CMK (cell line): ENCODE data around the gene CSRNP2.
"Not testable (repeated sequence)": the region's sequence is repeated elsewhere in the genome, so short reads cannot be mapped to it uniquely, and the experiment has no call there.

Experiments
- DNase-seq: peaks from one replicate; pipeline ENCODE4 v3.0.0-alpha.2; 2010; ENCODE audit warnings: low read depth

Gene CSRNP2, protein sequence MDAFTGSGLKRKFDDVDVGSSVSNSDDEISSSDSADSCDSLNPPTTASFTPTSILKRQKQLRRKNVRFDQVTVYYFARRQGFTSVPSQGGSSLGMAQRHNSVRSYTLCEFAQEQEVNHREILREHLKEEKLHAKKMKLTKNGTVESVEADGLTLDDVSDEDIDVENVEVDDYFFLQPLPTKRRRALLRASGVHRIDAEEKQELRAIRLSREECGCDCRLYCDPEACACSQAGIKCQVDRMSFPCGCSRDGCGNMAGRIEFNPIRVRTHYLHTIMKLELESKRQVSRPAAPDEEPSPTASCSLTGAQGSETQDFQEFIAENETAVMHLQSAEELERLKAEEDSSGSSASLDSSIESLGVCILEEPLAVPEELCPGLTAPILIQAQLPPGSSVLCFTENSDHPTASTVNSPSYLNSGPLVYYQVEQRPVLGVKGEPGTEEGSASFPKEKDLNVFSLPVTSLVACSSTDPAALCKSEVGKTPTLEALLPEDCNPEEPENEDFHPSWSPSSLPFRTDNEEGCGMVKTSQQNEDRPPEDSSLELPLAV

DNA sequence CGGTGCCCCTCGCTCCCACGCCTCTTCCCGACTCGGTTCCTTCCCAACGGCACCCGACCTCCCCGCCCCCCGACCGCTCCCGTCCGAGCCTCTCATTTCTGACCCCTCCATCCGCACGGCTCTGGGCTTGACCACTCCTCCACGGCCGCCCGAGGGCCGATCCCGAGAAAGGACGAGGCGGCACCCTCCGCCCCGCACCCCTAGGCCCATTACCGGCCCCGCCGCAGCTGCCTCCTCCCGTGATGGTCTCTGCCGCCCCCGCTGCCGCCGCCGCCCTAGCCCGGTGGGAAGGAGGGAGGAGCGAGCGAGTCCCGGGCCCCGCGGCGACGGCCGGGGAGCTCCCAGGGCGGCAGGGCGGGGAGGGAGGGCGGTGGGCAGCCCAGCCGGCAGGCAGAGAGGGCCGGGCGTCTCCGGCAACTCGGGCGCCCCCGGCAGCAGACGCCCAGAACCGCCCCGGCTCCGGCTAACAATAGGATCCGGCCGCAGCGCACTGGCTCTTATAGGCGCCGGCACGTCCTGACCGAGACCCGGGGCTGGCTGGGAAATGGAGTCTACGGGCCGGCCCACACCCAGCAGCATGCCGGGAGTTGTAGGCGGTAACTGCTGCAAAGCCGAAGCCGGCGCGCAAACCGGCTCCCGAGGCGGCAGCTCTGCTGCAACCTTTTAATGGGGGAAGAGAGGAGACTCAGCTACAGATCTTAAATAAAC is at the start of gene CSRNP2:
Gene CSRNP2 (minus strand): TSS at position 471 of the 708 bp plus-strand sequence. CDS start 7,035 bp downstream, outside the sequence.
- peak; percentile 78 for DNase-seq

DNA sequence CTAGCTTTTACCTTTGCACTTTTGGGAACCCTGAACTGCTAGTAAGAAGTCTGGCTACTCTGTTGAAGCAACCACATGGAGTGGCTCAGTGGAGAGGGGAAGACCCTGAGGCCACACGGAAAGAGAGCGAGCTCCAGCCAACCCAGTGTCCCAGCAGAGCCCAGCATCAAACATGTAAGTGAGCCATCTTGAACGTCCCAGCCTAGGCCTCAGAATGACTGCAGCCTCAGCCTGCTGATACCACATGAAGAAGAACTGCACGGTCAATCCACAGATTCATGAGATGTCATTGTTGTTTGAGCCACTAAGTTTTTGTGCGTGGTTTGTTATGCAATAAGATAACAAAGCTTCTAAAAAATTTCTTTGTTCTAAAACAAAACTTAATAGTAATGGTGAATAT is 49.3 kb upstream of the CSRNP2 start:
- DNase-seq, result no peak

DNA sequence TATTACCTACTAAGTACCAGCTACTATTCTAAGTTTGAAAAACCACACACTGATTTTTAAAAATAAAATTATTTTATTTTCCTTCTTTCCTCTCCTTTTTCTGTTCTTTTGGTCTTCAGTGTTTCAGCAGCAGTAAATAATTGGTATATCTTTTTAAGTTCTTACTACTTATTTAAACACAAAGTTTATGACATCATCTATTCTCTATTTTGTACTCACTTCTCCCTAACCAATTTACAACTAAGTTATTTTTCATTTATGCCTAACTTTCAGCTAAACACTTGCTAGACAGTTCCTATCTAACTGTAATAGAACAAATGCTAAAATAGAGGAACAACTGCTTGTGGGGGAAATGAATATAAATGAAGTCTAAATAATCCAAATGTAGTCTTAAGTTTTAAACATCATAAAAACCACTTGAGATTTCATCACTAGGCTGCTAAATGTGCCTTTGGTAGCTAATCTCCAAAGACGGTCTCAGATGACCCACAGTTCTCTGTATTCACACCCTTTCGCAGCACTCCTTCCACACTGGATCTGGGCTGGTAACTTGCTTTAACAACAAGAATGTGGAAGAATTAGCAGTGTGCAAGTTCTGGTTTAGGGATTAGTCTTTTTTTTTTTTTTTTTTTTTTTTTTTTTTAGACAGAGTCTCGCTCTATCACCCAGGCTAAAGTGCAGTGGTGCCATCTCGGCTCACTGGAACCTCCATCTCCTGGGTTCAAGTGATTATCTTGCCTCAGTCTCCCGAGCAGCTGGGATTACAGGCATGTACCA is 48.5 kb upstream of the CSRNP2 start:
- no peak for DNase-seq

DNA sequence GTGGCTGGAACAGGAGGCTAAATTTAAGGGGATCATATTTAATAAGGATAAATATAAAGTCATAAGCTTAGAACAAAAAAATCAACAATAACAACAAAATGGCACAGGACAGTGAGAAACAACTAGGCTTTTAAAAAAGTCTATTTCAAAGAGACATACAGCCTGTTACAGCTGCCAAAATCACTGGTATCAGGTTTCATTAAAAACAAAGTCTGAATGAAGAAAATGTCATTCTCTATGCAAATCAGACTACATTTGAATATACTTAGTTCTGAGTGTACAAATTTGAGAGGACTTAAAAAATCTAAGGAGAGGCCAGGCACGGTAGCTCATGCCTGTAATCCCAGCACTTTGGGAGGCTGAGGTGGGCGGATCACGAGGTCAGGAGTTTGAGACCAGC is 45.5 kb upstream of the CSRNP2 start:
- DNase-seq, result no peak

DNA sequence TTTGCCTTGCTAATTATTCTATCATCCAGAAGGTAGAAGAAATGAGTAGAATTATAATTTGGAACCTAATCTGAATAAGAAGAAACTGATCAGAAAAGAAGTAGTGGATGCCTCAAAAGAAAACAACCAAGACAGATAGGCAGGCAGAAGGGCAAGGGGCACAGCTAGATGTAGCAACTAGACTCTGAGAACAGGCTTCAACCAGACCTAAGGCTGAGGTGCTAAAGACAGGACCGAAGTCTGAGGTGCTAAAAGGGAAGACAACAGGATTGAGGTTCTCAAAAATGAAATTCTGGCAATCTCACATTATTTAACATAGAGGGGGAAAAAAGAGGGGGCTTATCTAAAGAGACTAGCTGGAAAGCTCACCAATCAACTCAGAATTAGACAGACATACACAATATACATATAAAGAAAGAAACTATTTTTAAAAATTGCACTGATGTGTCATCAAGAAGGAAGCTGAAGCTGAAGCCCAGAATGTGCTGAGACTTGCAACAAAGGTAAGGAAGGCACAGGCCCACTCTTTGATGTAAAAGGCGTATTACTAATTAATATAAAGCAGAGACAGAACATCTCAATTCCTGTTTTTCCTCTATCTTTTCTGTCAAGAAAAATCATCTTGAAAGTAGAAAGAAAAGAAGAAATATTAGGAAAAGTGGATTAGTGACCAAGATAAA is 43.8 kb upstream of the CSRNP2 start:
- DNase-seq, result no peak

DNA sequence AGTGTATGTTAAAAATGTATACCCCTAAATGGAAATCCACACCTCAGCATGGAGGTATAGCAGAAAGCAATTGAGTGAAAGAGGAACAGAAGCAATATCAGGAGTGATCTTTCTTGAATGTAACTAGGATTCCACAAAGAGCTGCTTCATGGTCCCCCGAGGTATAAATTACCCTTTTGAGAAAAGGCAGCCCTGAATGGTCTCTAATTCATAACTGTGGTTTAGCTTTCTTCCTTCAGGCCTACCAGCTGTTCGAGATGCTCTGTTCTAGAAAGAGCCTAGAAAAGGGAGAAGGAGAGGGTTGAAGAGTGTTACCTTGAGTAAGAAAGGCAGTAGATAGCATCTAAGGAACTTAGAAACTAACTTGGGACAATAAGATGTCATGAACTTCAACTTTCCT is 42.9 kb upstream of the CSRNP2 start:
- DNase-seq, result no peak

DNA sequence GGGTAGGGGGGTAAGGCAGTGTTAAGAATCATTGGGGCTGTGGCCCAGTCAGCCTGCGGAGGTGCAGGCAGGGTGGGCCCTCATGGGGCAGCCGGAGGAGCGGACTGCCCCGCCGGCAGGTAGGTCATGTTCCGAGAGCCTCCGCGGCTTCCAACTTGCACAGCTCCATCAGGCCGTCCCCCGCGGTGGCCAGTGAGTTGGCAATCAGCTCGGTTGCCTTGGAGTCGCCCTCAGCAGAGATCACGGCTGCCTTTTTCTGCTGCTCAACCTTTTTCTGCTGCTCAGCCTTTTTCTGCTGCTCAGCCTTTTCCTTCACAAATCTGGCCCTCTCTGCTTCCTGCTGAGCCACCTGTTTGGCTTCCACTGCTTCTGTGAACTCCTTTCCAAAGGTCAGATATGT is 41.1 kb upstream of the CSRNP2 start:
- DNase-seq, result no peak

DNA sequence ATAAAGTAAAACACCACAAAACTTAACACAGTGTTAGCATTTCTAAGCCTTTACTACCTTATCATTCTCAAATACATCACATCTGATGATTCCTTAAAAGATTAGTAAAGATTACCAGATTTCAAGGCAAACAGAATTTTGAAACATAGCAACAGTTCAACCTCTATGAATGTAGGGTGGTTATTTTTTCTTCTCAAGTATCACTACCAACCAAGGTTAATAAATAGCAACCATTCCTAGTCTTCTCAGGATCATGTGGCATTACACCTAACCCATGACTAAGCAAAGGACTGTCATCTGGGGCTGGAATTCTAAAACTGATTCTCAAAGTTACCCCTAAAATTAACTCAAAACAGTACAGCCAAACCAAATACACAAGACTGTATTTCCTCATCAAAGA is 39.4 kb upstream of the CSRNP2 start:
- no peak for DNase-seq

DNA sequence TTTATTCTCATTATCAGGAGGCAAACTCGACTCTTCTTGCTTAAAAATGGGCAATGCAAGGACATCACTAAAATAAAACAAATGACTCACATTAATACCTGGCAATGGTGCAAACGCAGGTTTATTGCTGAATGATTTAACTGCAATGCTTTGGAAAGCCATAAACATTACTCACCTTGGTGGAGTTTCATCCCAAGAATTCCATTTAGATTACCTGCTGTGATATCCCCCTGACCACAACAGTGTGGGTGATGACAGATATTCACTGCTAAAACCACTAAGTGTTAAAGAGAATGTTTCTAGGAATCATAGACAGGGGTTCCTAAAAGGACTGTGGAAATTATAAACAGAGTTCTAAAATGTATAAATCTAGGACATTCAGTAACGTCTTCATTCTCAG is 35.3 kb upstream of the CSRNP2 start:
- DNase-seq, result no peak

DNA sequence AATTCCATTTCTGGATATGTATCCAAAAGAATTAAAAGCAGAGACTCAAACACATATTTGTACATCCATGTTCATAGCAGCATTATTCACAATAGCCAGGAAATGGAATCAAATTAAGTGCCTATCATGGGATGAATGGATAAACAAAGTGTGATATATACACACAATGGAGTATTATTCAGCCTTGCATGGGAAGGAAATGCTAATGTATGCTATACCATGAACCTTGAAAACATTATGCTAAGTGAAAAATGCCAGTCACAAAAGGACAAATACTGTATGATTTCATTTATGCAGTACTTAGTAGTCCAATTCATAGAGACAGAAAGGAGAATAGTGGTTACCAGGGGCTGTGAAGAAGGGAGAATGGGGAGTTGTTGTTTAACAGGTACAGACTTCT is 32.1 kb upstream of the CSRNP2 start:
- DNase-seq, result no peak

DNA sequence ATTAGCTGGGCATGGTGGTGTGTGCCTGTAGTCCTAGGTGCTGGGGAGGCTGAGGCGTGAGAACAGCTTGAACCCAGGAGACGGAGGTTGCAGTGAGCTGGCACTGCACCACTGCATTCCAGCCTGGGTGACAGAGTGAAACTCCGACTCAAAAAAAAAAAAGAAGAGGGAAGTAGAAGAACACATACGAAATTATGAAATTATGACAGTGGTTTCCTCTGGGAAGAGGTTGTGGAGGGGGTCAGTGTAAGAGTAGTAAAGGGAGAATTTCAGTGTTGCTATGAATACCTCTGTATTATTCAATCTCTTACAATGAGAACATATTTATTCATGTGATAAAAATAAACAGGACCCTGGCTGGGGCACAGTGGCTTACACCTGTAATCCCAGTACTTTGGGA is 24.7 kb upstream of the CSRNP2 start:
- no peak for DNase-seq

DNA sequence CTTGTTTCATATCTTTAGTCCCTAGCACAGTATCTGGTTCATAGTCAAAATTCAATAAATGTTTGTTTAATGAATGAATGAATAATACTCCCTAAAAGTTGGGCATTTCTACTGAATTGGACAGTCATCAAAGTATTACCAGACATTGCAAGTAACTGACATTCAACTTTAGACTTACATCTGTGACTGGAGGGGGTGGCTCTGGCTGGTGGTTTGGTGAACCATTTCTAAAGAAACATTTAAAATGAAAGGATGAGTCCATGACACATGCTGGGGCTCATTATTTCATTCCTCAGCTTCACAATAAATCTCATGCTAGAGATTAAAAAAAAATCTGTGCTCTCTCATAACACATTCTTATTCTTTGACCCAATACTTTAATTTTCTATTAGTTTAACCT is 20.6 kb upstream of the CSRNP2 start:
- no peak for DNase-seq

DNA sequence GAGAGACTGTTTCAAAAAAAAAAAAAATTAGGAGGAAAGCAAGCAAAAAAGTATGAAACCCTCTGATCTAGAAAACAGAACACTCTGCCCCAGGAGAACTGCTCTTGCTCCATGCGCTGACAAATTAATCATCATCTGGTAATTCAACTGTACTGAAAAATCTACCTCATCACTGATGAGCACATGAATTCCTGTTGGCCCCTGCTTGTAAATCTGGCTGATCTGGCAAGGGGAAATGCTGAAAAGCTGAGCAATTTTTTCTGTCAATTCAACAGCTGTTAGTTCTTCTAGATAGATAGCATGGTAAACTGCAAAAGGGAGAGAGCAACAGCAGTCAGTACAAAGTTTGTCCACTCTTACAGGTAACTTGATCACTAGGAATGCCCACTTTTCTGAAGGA is 15.2 kb upstream of the CSRNP2 start:
- DNase-seq, result no peak

DNA sequence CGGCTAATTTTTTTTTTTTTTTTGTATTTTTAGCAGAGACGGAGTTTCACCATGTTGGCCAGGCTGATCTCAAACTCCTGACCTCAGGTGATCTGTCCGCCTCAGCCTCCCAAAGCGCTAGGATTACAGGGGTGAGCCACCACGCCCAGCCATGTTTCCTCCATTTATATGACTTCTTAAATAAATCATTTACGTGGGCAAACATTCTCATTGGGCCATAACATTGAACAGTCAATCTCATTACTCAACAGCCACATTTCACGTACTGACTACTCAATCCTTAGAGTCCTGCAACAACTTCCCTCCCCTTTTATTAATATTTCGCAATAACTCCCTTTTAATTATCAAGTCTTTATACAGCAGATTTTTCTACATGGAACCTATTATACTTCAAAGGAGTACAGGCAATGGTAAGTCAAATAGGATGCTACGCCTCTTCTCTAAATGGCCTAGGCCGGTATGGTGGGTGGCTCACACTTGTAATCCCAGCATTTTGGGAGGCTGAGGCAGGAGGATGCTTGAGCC is 7.4 kb upstream of the CSRNP2 start:
- no peak for DNase-seq

DNA sequence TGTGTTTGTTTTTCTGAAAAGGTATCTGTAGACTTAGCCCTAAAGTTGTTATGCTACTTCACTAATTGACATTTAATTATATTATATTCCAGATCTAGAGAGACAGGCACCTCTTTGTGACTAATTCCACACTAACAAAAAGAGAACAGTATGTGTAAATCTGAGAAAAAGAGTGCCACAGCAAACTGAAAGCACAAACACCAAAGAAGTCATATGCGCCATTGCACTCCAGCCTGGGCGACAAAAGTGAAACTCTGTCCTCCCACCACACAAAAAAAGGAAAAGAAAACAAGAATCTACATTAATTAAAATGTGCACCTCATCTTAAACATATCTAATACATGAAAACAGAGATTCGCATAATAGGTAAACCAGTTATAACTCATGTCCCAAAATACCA is 4.4 kb upstream of the CSRNP2 start:
- no peak for DNase-seq

DNA sequence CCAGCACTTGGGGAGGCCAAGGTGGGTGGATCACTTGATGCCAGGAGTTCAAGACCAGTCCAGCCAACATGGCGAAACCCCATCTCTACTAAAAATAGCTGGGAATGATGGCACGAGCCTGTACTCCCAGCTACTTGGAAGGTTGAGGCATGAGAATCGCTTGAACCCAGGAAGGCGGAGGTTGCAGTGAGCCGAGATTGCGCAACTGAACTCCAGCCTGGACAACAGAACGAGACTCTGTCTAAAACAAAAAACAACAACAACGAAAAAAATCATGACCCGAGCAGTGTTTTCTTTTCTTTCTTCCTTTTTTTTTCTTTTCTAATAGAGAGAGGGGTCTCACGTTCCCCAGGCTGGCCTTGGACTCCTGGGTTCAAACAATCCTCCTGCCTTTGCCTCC is 3.5 kb upstream of the CSRNP2 start:
- DNase-seq, result no peak

DNA sequence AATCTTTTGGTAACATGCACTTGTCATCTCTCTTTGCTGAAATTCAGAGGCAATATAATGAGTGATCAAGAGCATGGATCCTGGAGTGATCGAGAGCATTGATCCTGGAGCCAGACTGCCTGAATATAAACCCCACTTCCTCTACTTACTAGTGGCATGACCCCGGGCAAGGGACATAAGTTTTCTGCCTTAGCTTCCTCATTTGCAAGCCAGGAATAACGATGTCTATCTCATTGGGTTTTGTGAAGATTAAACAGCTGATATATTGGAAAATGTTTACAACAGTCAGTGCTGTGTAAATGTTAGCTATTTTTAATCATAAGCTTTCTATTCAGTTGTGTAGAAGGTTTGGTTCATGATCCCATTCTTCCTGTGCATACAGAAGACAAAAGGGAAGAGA is 2.4 kb upstream of the CSRNP2 start:
- DNase-seq, result no peak

DNA sequence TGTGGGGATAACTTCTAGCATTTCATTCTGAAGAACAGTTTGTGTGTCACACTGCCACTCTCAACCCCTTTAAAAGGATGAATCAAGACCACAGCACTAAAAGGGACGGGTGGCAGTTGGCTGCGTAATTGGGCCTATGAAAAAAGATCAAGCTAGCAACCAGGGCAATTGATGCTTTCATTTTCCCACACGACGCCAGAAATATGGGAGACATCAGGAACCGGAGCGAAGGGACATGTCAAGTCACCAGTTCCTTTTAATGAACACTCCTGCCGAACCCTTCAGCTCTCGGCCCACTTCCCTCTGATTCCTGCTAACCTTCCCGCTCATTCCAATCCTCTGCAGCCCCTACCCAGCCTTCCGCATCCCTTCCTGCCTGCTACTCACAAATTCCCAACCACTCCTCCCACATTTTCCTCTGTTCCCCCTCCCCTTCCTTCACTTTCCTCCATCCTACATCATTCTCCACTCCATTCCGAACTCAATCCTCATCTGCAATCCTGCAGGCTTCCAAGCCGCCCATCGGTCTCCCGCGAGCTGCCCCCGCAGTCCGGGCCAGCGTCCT is 753 bp downstream of the CSRNP2 start:
- DNase-seq, result no peak

DNA sequence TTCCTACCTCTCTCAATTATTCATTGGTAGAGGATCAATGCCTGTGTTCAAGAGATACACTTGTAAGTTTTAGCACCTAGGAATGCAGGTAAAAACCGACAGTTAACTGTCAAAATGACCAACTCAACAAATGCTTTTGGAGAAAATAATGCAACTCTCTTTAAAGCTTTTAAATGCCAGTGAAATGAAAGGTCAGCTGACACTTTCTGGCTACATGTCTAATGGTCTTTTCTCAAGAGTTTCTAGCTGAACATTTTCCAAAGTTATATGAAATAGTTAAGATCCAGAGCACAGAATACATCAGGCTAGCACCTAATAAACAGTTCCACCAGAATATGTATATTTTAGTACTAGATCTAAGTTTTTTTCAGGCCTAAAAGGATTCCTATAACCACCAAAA is 2.0 kb downstream of the CSRNP2 start:
- DNase-seq, result no peak

DNA sequence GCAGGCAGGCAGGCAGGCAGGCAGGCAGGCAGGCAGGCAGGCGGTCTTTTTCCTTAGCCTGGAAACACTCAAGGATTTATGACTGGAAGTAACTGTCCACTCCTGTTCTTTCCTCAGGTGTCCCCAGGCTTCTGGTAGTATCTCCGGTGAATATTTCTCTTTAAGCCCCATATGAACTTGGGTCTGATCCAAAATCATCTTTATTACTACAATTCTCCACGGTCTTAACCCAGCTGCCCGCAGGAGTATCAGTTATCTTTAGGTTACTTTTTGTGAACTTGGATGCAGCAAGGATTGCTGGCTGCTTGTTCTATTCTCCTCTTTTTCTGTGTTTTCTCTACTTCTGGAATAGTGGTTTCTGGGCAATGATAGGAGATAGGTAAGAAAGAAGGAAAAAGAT is 3.3 kb downstream of the CSRNP2 start:
- DNase-seq, result no peak

DNA sequence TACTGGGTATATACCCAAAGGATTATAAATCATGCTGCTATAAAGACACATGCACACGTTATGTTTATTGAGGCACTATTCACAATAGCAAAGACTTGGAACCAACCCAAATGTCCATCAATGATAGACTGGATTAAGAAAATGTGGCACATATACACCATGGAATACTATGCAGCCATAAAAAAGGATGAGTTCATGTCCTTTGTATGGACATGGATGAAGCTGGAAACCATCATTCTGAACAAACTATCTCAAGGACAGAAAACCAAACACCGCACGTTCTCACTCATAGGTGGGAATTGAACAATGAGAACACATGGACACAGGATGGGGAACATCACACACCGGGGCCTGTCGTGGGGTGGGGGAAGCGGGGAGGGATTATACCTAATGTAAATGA is 4.5 kb downstream of the CSRNP2 start:
- not testable (repeated sequence) for DNase-seq
